K562 (cell line): ENCODE data around the gene SIRPB2. TPM values are rescaled to one million over a fixed set of nuclear protein-coding genes. Genes with fewer than 3 reads are reported as not detected.

Experiments used
- NCOA4 ChIP-seq: fragments of 450-650 bp; IDR thresholded peaks from 2 replicates; pipeline ENCODE4 v1.6.1; 2018; ENCODE audit warnings: mild to moderate bottlenecking; ENCODE audit not compliant: partially characterized antibody
- NUFIP1 ChIP-seq: fragments of 450-650 bp; IDR thresholded peaks from 2 replicates; pipeline ENCODE4 v1.6.1; 2018; ENCODE audit not compliant: partially characterized antibody
- PHB ChIP-seq: fragments of 250-450 bp; sonication (Bioruptor Pico); IDR thresholded peaks from 2 replicates; pipeline ENCODE4 v1.5.0; 2021
- ZNF274 ChIP-seq: IDR thresholded peaks from 2 replicates; pipeline ENCODE4 v1.6.1; 2011; ENCODE audit warnings: low read depth, mild to moderate bottlenecking, low read length, moderate library complexity, borderline replicate concordance
- ZNF431 ChIP-seq: sonication (generic); formaldehyde crosslinking; IDR thresholded peaks from 2 replicates; pipeline ENCODE4 v1.8.0; 2022; ENCODE audit warnings: mild to moderate bottlenecking, missing genetic modification reagents
- polyA plus RNA-seq, 8 experiments: library from polyadenylated mRNA; depleted of rRNA in 4 of 8; stranded (reverse) in 5 of 8; unstranded in 3 of 8; fragments of >200 nt; fragmentation: Nextera tagmentation in 2 of 8; fragmentation: Illumina TruSeq in 1 of 8; extraction: Ambion mirVana in 2 of 8; extraction: Trizol in 1 of 8; gene quantifications; 2 replicates each; pipeline versions ENCODE4 v1.2.1 to v1.2.3, GENCODE V29; 2011 to 2014; ENCODE audit warnings: inconsistent platforms in 1 of 8, missing spikeins in 1 of 8
- total RNA-seq, 7 experiments: library from RNA; depleted of rRNA in 6 of 7; stranded (reverse); fragments of >200 nt in 6 of 7; fragmentation: Illumina TruSeq in 2 of 7; extraction: Trizol in 2 of 7; gene quantifications; 2 replicates each; pipeline versions ENCODE4 v1.2.1 to v1.2.3, GENCODE V29; 2011 to 2021; ENCODE audit warnings: low replicate concordance in 1 of 7
- TF ChIP-seq, protein P1 (sequence below): fragments of 200-800 bp; sonication (Bioruptor generic); IDR thresholded peaks from 2 replicates; pipeline ENCODE4 v1.6.1; 2016; ENCODE audit warnings: missing genetic modification characterization, missing compliant biosample characterization
- TF ChIP-seq, protein P2 (sequence below): sonication (generic); formaldehyde crosslinking; IDR thresholded peaks from 2 replicates; pipeline ENCODE4 v1.8.1; 2022; ENCODE audit warnings: missing genetic modification reagents

SIRPB2 gene
- total and polyA plus RNA-seq, 9 of the 15 experiments (the other 6 are each of a cell fraction or from before 2014, with no cell fraction given) = 0.07 TPM; not detected in 7

DNA sequence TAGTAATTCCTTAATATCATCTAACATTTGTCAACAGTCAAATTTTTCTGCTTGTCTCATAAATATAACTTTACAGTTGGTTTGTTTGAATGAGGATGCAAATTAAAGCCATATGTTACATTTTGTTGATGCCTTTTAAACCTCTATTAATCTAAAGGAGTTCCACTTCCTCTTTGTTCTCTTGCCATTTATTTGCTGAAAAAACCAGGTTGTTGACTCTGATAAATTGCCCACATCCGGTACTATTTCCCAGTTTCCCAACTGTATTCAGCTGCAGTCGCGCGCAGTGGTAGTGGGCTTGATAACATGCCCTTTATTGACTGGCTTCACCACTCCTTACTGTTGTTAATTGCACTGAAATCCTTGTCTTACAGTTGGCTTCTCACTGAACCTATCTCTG, 32.8 kb upstream of the SIRPB2 start (continued):
- TF ChIP-seq, protein P1, sequence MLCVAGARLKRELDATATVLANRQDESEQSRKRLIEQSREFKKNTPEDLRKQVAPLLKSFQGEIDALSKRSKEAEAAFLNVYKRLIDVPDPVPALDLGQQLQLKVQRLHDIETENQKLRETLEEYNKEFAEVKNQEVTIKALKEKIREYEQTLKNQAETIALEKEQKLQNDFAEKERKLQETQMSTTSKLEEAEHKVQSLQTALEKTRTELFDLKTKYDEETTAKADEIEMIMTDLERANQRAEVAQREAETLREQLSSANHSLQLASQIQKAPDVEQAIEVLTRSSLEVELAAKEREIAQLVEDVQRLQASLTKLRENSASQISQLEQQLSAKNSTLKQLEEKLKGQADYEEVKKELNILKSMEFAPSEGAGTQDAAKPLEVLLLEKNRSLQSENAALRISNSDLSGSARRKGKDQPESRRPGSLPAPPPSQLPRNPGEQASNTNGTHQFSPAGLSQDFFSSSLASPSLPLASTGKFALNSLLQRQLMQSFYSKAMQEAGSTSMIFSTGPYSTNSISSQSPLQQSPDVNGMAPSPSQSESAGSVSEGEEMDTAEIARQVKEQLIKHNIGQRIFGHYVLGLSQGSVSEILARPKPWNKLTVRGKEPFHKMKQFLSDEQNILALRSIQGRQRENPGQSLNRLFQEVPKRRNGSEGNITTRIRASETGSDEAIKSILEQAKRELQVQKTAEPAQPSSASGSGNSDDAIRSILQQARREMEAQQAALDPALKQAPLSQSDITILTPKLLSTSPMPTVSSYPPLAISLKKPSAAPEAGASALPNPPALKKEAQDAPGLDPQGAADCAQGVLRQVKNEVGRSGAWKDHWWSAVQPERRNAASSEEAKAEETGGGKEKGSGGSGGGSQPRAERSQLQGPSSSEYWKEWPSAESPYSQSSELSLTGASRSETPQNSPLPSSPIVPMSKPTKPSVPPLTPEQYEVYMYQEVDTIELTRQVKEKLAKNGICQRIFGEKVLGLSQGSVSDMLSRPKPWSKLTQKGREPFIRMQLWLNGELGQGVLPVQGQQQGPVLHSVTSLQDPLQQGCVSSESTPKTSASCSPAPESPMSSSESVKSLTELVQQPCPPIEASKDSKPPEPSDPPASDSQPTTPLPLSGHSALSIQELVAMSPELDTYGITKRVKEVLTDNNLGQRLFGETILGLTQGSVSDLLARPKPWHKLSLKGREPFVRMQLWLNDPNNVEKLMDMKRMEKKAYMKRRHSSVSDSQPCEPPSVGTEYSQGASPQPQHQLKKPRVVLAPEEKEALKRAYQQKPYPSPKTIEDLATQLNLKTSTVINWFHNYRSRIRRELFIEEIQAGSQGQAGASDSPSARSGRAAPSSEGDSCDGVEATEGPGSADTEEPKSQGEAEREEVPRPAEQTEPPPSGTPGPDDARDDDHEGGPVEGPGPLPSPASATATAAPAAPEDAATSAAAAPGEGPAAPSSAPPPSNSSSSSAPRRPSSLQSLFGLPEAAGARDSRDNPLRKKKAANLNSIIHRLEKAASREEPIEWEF = no peak
- no peak for TF ChIP-seq ZNF431 (CRISPR knock-in tag)
- TF ChIP-seq, protein P2, sequence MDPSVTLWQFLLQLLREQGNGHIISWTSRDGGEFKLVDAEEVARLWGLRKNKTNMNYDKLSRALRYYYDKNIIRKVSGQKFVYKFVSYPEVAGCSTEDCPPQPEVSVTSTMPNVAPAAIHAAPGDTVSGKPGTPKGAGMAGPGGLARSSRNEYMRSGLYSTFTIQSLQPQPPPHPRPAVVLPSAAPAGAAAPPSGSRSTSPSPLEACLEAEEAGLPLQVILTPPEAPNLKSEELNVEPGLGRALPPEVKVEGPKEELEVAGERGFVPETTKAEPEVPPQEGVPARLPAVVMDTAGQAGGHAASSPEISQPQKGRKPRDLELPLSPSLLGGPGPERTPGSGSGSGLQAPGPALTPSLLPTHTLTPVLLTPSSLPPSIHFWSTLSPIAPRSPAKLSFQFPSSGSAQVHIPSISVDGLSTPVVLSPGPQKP (CRISPR knock-in tag) = no peak
- no peak for TF ChIP-seq NUFIP1
- TF ChIP-seq ZNF274 = no peak
- no peak for TF ChIP-seq PHB (CRISPR knock-in tag)
- TF ChIP-seq NCOA4 = no peak
